Mammary epithelial cell (primary cell): ENCODE data around the gene MAP7D1.

ENCODE experiments used
- CTCF ChIP-seq, 2 donors: IDR thresholded peaks in 1 of 2; conservative IDR thresholded peaks in 1 of 2; 2 replicates each; pipeline ENCODE4 v1.5.1; 2011 to 2012; ENCODE audit warnings: inconsistent platforms in 2 of 2, low read length in 2 of 2, mild to moderate bottlenecking in 2 of 2, control low read depth in 1 of 2, low read depth in 1 of 2; ENCODE audit not compliant: insufficient read depth in 1 of 2; ENCODE audit errors: extremely low read depth in 1 of 2
- EZH2 ChIP-seq: IDR thresholded peaks from 2 replicates; pipeline ENCODE4 v1.6.1; 2012; ENCODE audit warnings: low read length, inconsistent platforms, borderline replicate concordance

- TF ChIP-seq CTCF (conservative IDR thresholded peaks at IDR 0.05 in 1 of 2, IDR thresholded peaks at IDR 0.05 in 1 of 2; ENCODE audit: extremely low read depth in 1 of 2, insufficient read depth in 1 of 2, low read depth in 1 of 2, low read length in 2 of 2) (no peak), EZH2 (no peak)
These were observed 29.8 kb upstream of the MAP7D1 start for GRCh38 chr1:36126005-36126716.
